ENCODE measurements around the gene ZNF324. TPM values are rescaled to one million over a fixed set of nuclear protein-coding genes. Genes with fewer than 3 reads are reported as not detected.
"Not testable (repeated sequence)": the region's sequence is repeated elsewhere in the genome, so short reads cannot be mapped to it uniquely, and the experiment has no call there.

Gene ZNF324
- total and polyA plus RNA-seq, 2 experiments from 2014 or later, result 5.5 to 16.3 TPM

DNA sequence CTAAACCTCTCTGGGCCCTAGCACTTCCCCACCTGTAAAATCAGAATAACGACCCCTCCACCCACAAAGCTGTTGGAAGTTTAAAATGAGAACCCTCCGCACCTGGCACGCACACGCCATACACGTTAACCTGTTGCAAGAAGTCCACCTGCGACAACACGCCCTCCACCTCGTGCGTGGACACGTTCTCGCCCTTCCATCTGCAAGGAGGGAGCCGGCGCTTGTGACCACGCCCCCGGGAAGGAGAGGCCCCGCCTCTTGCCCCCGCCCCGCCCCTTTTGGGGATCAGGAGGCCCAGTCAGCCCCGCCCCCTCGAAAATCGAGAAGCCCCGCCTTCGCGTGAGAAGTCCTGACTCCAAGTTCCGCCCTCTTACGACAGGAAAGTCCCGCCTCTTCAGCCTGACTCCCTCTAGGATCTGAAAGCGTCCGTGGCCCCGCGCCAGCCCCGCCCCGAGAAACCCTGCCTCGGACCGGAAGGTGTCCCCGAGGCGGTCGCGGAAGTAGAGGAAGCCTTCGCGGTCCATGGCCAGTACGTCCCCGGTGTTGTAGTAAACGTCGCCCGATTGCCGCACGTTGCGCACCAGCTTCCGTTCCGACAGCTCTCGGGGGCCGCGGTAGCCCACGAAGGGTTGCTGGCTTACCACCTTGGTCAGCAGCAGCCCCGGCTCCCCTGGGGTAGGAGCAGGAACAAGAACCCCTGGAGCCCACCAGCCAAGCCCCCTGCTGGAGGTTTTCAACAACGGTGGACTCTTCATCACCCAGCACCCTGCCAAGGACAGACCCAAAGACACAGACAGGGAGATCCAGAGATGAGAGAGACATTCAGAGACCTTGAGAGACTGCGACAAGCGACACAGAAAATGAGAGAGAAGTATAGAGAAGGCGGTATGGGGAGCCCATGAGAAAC lies 32.4 kb downstream of the ZNF324 start:
- H3K9me3 ChIP-seq (ENCODE audit: low read depth), result no peaks in the 10 kb centered on the region
- peak overlapping the region; percentile 84 for H3K4me3 ChIP-seq
- H3K79me2 ChIP-seq (ENCODE audit: insufficient read depth), result no peaks in the 10 kb centered on the region
- no peaks in the 10 kb centered on the region for H3K4me1 ChIP-seq (ENCODE audit: insufficient read depth)
- peak overlapping the region; percentile 100 for H2AFZ ChIP-seq
- no peaks in the 10 kb centered on the region for H3K9me2 ChIP-seq (ENCODE audit: insufficient read depth)
- H3K9ac ChIP-seq, result peak overlapping the region; percentile 86
- TF ChIP-seq EZH2 (IDR thresholded peaks at IDR 0.05; ENCODE audit: insufficient read depth, poor library complexity, severe bottlenecking) (no peak), EZH2phosphoT487 (IDR thresholded peaks at IDR 0.05; ENCODE audit: insufficient read depth, low read depth) (no peak)
- 4 to 5% methylated on average over 56 to 57 of the region's 60 CpGs for WGBS, 2 experiments (ENCODE audit: low coverage in 1 of 2, low lambda C conversion rate in 2 of 2, missing lambda C conversion rate in 2 of 2)
- H3K36me3 ChIP-seq (ENCODE audit: low read depth), result no peaks in the 10 kb centered on the region
- in situ Hi-C loops (cut with MboI), result no loop called here
- DNase-seq, result peak; percentile 100
- no peaks in the 10 kb centered on the region for H3K27me3 ChIP-seq (replicated peaks; ENCODE audit: insufficient read depth)
- H3K27ac ChIP-seq, result peak overlapping the region; percentile 29
- H4K20me1 ChIP-seq (ENCODE audit: insufficient read depth), result no peaks in the 10 kb centered on the region
- peak overlapping the region; percentile 93 for H3K4me2 ChIP-seq (ENCODE audit: unreplicated experiment)
- no peaks in the 10 kb centered on the region for H3F3A ChIP-seq (ENCODE audit: insufficient read depth)

DNA sequence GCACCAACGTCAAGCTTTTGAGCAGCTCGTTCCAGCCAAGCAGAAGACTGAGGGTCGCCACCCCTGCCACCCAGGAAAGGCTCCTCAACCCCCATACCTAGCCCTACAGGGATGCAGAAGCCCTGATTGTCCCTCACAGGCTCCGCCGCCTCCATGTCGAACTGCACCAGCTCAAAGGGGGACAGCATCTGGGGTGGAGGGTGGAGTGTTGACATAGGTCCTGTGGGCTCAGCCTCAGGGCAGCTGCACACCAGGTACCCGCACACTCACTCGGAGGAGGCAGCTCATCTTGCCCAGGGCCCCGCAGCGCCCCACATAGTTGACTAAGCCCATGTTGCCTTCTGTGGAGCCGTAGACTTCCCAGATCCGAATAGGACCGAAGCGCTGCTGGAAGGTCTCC lies 33.4 kb downstream of the ZNF324 start:
- no peak overlapping the region for H3K9ac ChIP-seq
- H3F3A ChIP-seq (ENCODE audit: insufficient read depth), result no peaks in the 10 kb centered on the region
- no peaks in the 10 kb centered on the region for H3K9me3 ChIP-seq (ENCODE audit: low read depth)
- no peaks in the 10 kb centered on the region for H4K20me1 ChIP-seq (ENCODE audit: insufficient read depth)
- WGBS, 2 experiments (ENCODE audit: low coverage in 1 of 2, low lambda C conversion rate in 2 of 2, missing lambda C conversion rate in 2 of 2), result 86 to 89% methylated on average over 14 of the region's 14 CpGs
- H3K27me3 ChIP-seq (replicated peaks; ENCODE audit: insufficient read depth), result no peaks in the 10 kb centered on the region
- no peak overlapping the region for H3K27ac ChIP-seq
- TF ChIP-seq EZH2 (IDR thresholded peaks at IDR 0.05; ENCODE audit: insufficient read depth, poor library complexity, severe bottlenecking) (no peak), EZH2phosphoT487 (IDR thresholded peaks at IDR 0.05; ENCODE audit: insufficient read depth, low read depth) (no peak)
- H3K4me3 ChIP-seq, result no peak overlapping the region
- no peak for DNase-seq
- in situ Hi-C loops (cut with MboI), result no loop called here
- no peak overlapping the region for H2AFZ ChIP-seq
- no peak overlapping the region for H3K4me2 ChIP-seq (ENCODE audit: unreplicated experiment)
- H3K4me1 ChIP-seq (ENCODE audit: insufficient read depth), result no peaks in the 10 kb centered on the region
- H3K36me3 ChIP-seq (ENCODE audit: low read depth), result no peaks in the 10 kb centered on the region
- no peaks in the 10 kb centered on the region for H3K9me2 ChIP-seq (ENCODE audit: insufficient read depth)
- H3K79me2 ChIP-seq (ENCODE audit: insufficient read depth), result no peaks in the 10 kb centered on the region

DNA sequence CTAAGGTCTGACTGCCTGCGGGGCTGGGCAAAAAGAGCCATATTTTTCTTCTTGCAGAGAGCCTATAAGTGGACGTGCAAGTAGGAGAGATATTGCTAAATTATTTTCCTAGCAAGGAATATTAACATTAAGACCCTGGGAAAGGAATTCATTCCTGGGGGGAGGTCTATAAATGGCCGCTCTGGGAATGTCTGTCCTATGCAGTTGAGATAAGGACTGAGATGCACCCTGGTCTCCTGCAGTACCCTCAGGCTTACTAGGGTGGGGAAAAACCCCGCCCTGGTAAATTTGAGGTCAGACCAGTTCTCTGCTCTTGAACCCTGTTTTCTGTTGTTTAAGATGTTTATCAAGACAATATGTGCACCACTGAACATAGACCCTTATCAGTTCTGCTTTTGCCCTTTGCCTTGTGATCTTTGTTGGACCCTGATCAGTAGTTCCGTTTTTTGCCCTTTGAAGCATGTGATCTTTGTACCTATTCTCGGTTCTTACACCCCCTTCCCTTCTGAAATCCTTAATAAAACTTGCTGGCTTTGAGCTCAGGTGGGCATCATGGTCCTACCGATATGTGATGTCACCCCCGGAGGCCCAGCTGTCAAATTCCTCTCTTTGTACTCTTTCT lies 40.8 kb downstream of the ZNF324 start:
- DNase-seq; H3K27ac ChIP-seq; H3K79me2 ChIP-seq (ENCODE audit: insufficient read depth); H3K9me3 ChIP-seq (ENCODE audit: low read depth); in situ Hi-C loops (cut with MboI); H3F3A ChIP-seq (ENCODE audit: insufficient read depth); H3K4me1 ChIP-seq (ENCODE audit: insufficient read depth); H3K4me3 ChIP-seq; H3K36me3 ChIP-seq (ENCODE audit: low read depth); H3K9ac ChIP-seq; H3K9me2 ChIP-seq (ENCODE audit: insufficient read depth); H2AFZ ChIP-seq; H3K4me2 ChIP-seq (ENCODE audit: unreplicated experiment); H4K20me1 ChIP-seq (ENCODE audit: insufficient read depth); H3K27me3 ChIP-seq (replicated peaks; ENCODE audit: insufficient read depth): not testable (repeated sequence)
- 69 to 72% methylated on average over 8 of the region's 8 CpGs for WGBS, 2 experiments (ENCODE audit: low coverage in 1 of 2, low lambda C conversion rate in 2 of 2, missing lambda C conversion rate in 2 of 2)

DNA sequence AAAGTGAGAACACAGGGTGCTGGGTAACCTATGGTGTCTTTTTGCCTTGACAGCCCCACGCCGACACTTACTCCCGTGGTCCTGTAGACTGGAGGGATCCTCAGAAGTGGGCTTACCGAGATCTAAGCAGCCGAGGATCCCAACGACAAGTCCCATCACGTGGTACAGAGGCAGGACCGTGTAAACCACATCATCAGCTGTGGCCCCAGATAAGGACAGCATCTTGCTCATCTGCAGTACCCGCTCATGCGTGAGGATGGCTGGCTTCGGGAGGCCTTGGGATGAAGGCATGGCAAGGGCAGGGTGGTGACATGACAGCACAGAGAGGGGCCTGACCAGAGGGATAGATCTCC lies 42.8 kb downstream of the ZNF324 start:
- no peak for DNase-seq
- 85% methylated on average over 11 of the region's 11 CpGs for WGBS, 2 experiments (ENCODE audit: low coverage in 1 of 2, low lambda C conversion rate in 2 of 2, missing lambda C conversion rate in 2 of 2)
- in situ Hi-C loops (cut with MboI), result no loop called here
- no peaks in the 10 kb centered on the region for H3K9me2 ChIP-seq (ENCODE audit: insufficient read depth)
- H3F3A ChIP-seq (ENCODE audit: insufficient read depth), result no peaks in the 10 kb centered on the region
- H3K4me2 ChIP-seq (ENCODE audit: unreplicated experiment), result no peak overlapping the region
- no peak for TF ChIP-seq EZH2 (IDR thresholded peaks at IDR 0.05; ENCODE audit: insufficient read depth, poor library complexity, severe bottlenecking)
- TF ChIP-seq EZH2phosphoT487 (IDR thresholded peaks at IDR 0.05; ENCODE audit: insufficient read depth, low read depth), result no peak
- H3K9me3 ChIP-seq (ENCODE audit: low read depth), result no peaks in the 10 kb centered on the region
- no peaks in the 10 kb centered on the region for H3K4me1 ChIP-seq (ENCODE audit: insufficient read depth)
- H3K27ac ChIP-seq, result no peak overlapping the region
- H3K79me2 ChIP-seq (ENCODE audit: insufficient read depth), result peaks cover 4% of the 10 kb centered on the region
- H2AFZ ChIP-seq, result no peak overlapping the region
- H3K4me3 ChIP-seq, result no peak overlapping the region
- H3K9ac ChIP-seq, result no peak overlapping the region
- no peaks in the 10 kb centered on the region for H4K20me1 ChIP-seq (ENCODE audit: insufficient read depth)
- no peaks in the 10 kb centered on the region for H3K36me3 ChIP-seq (ENCODE audit: low read depth)
- H3K27me3 ChIP-seq (replicated peaks; ENCODE audit: insufficient read depth), result no peaks in the 10 kb centered on the region
